Glutamatergic neuron (in vitro differentiated cells): Measurements from ENCODE around the gene CLGN. TPM values are rescaled to one million over a fixed set of nuclear protein-coding genes. Genes with fewer than 3 reads are reported as not detected.

Experiments used
- DNase-seq: peaks from one replicate; pipeline ENCODE4 v3.0.0; 2022
- H3K27ac Mint-ChIP-seq: one replicate; pipeline ENCODE4 v1.8.0; 2020; ENCODE audit warnings: mild to moderate bottlenecking, mixed read lengths, inconsistent platforms; ENCODE audit not compliant: unreplicated experiment
- H3K27me3 Mint-ChIP-seq: one replicate; pipeline ENCODE4 v1.8.0; 2020; ENCODE audit warnings: mild to moderate bottlenecking, moderate library complexity, mixed read lengths, inconsistent platforms; ENCODE audit not compliant: unreplicated experiment
- H3K36me3 Mint-ChIP-seq: one replicate; pipeline ENCODE4 v1.8.0; 2020; ENCODE audit warnings: mild to moderate bottlenecking, mixed read lengths, inconsistent platforms; ENCODE audit not compliant: unreplicated experiment
- H3K4me1 Mint-ChIP-seq: one replicate; pipeline ENCODE4 v1.8.0; 2020; ENCODE audit warnings: mild to moderate bottlenecking, low read depth, mixed read lengths, inconsistent platforms; ENCODE audit not compliant: unreplicated experiment
- H3K4me3 Mint-ChIP-seq: one replicate; pipeline ENCODE4 v1.8.0; 2020; ENCODE audit warnings: mild to moderate bottlenecking, mixed read lengths, inconsistent platforms; ENCODE audit not compliant: unreplicated experiment
- H3K9me3 Mint-ChIP-seq: one replicate; pipeline ENCODE4 v1.8.0; 2020; ENCODE audit warnings: mild to moderate bottlenecking, moderate library complexity, mixed read lengths, inconsistent platforms; ENCODE audit not compliant: unreplicated experiment
- CTCF ChIP-seq: fragments of 200-600 bp; sonication (generic); IDR thresholded peaks from one replicate; pipeline ENCODE4 v1.5.0; 2021; ENCODE audit not compliant: partially characterized antibody, unreplicated experiment
- total RNA-seq: library from RNA; stranded (reverse); fragmentation: NEBNext Ultra II Directional; extraction: Animal tissue kit (Norgen Biotek cat#: 25700); gene quantifications from one replicate; pipeline ENCODE4 v1.2.1, GENCODE V29; 2021; ENCODE audit not compliant: unreplicated experiment

The CLGN gene
- total RNA-seq, 1 donor from 2014 or later: 19.6 TPM

GRCh38 chr4:140367738-140368137, 59.7 kb downstream of the CLGN start:
- H3K9me3 Mint-ChIP-seq: no peaks in the 10 kb centered on the region
- H3K4me3 Mint-ChIP-seq: no peak overlapping the region
- no peak for DNase-seq
- peaks cover 2% of the 10 kb centered on the region for H3K27me3 Mint-ChIP-seq
- peaks cover 5% of the 10 kb centered on the region for H3K4me1 Mint-ChIP-seq
- H3K36me3 Mint-ChIP-seq: no peaks in the 10 kb centered on the region
- no peak overlapping the region for H3K27ac Mint-ChIP-seq
- TF ChIP-seq CTCF: no peak

GRCh38 chr4:140363558-140363957, 63.9 kb downstream of the CLGN start:
- H3K27ac Mint-ChIP-seq: no peak overlapping the region
- peaks cover 16% of the 10 kb centered on the region for H3K4me1 Mint-ChIP-seq
- DNase-seq: no peak
- peaks cover 3% of the 10 kb centered on the region for H3K27me3 Mint-ChIP-seq
- no peaks in the 10 kb centered on the region for H3K36me3 Mint-ChIP-seq
- no peaks in the 10 kb centered on the region for H3K9me3 Mint-ChIP-seq
- no peak for TF ChIP-seq CTCF
- no peak overlapping the region for H3K4me3 Mint-ChIP-seq

- Mint-ChIP-seq H3K36me3 (no peaks in the 10 kb centered on the region), H3K4me1 (peaks cover 16% of the 10 kb centered on the region), H3K27ac (no peak overlapping the region), H3K9me3 (no peaks in the 10 kb centered on the region), H3K4me3 (no peak overlapping the region), H3K27me3 (peaks cover 3% of the 10 kb centered on the region)
- DNase-seq: no peak
- TF ChIP-seq CTCF: no peak
Observed at GRCh38 chr4:140363051-140363450, 64.4 kb downstream of the CLGN start.

GRCh38 chr4:140361099-140361498, 66.3 kb downstream of the CLGN start:
- DNase-seq: no peak
- no peaks in the 10 kb centered on the region for H3K36me3 Mint-ChIP-seq
- H3K9me3 Mint-ChIP-seq: peaks cover 2% of the 10 kb centered on the region
- H3K27ac Mint-ChIP-seq: no peak overlapping the region
- peaks cover 16% of the 10 kb centered on the region for H3K4me1 Mint-ChIP-seq
- H3K4me3 Mint-ChIP-seq: no peak overlapping the region
- TF ChIP-seq CTCF: no peak
- peaks cover 3% of the 10 kb centered on the region for H3K27me3 Mint-ChIP-seq

GRCh38 chr4:140359562-140360427, 67.7 kb downstream of the CLGN start:
- Mint-ChIP-seq H3K4me1 (peaks cover 16% of the 10 kb centered on the region), H3K9me3 (peaks cover 2% of the 10 kb centered on the region), H3K27ac (no peak overlapping the region), H3K4me3 (no peak overlapping the region), H3K36me3 (no peaks in the 10 kb centered on the region), H3K27me3 (peaks cover 3% of the 10 kb centered on the region)
- peak; percentile 85 for DNase-seq
- peak; percentile 95 for TF ChIP-seq CTCF
